ENCODE data around the gene EIF3B.

DNA sequence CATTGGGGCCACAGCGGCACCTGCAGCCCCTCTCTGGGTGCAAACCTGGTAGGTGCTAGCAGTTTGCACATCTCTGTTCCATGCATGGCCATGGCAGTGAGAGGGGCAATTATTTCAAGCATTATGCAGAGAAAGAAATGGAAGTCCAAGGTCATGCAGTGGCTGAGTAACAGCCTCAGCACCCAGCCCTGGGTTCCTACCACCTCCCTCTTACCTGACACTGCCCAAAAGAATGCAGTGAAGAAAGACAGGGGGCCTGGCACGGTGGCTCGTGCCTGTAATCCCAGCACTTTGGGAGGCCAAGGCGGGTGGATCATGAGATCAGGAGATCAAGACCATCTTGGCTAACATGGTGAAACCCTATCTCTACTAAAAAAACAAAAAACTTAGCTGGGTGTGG is 43.9 kb downstream of the EIF3B start:
- TF ChIP-seq CTCF (IDR thresholded peaks at IDR 0.05), result no peak
- no peak for TF ChIP-seq EP300 (IDR thresholded peaks at IDR 0.05)
